ENCODE results near the gene GPAT3. TPM values are rescaled to one million over a fixed set of nuclear protein-coding genes. Genes with fewer than 3 reads are reported as not detected.

GPAT3 gene
- 0.26 and 1.2 TPM in 2 replicates for total RNA-seq

GRCh38 chr4:83535520-83536361 lies at the start of gene GPAT3:
Gene GPAT3, plus strand, starts transcription at chr4:83536108. Its CDS starts 515 bp downstream, at chr4:83536623.

Small RNA genes within 50 kb of the gene (small RNA-seq; reads per million reads assigned to genes)
- not detected for gene RF00019

Other genes starting within 250 kb of the GPAT3 start
- gene HPSE, start 201.3 kb upstream of the GPAT3 start, total RNA-seq: 2.6 and 2.7 TPM in 2 replicates
- gene HELQ, start 80.3 kb upstream of the GPAT3 start, total RNA-seq: 16.7 and 24.4 TPM in 2 replicates
- gene MRPS18C, start 80.0 kb upstream of the GPAT3 start, total RNA-seq: 17.2 and 25.6 TPM in 2 replicates
- 23.0 and 28.6 TPM in 2 replicates for gene ABRAXAS1, start 51.0 kb upstream of the GPAT3 start, total RNA-seq